ENCODE measurements around the gene CALHM3.

DNA sequence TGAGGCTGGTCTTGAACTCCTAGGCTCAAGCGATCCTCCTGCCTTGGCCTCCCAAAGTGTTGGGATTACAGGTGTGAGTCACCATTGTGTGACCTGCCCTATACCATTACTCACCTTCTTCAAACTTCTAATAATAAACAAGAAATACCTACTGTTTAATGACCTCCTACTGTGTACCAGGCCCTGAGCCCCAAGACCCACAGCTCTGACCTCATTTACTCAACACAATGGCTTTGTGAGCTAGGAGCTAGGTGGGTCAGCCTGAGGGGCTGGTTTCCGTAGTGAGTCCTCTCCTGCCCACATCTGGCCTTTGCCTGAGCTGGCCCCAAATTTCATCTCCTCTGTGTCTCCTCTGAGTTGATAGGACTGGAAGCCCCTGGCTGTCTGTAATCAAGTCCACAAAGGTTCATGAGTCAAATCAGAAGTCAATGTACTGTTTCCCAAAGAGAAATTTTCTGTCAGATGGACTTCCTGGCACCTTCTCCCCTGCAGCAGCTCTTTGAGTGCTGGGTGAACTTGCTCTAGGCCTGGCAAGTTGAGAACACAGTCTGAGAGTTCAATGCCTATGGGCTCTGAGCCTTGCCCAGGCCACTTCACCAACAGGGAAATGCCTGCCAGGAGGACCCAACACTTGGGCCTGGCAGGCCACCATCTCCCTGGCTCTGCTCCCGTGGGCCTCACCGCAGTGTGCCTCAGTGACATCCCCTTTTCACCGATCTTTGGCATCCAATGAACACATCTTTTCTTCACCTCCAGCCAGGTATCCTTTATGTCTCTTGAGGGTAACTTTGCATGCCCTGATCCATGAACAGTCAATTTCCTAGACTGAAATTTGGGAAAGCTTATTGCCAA lies 38.4 kb upstream of the CALHM3 start:
- TF ChIP-seq, protein P1, sequence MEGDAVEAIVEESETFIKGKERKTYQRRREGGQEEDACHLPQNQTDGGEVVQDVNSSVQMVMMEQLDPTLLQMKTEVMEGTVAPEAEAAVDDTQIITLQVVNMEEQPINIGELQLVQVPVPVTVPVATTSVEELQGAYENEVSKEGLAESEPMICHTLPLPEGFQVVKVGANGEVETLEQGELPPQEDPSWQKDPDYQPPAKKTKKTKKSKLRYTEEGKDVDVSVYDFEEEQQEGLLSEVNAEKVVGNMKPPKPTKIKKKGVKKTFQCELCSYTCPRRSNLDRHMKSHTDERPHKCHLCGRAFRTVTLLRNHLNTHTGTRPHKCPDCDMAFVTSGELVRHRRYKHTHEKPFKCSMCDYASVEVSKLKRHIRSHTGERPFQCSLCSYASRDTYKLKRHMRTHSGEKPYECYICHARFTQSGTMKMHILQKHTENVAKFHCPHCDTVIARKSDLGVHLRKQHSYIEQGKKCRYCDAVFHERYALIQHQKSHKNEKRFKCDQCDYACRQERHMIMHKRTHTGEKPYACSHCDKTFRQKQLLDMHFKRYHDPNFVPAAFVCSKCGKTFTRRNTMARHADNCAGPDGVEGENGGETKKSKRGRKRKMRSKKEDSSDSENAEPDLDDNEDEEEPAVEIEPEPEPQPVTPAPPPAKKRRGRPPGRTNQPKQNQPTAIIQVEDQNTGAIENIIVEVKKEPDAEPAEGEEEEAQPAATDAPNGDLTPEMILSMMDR (CRISPR knock-in tag; IDR thresholded peaks at IDR 0.05): no peak
- TF ChIP-seq, protein P2, sequence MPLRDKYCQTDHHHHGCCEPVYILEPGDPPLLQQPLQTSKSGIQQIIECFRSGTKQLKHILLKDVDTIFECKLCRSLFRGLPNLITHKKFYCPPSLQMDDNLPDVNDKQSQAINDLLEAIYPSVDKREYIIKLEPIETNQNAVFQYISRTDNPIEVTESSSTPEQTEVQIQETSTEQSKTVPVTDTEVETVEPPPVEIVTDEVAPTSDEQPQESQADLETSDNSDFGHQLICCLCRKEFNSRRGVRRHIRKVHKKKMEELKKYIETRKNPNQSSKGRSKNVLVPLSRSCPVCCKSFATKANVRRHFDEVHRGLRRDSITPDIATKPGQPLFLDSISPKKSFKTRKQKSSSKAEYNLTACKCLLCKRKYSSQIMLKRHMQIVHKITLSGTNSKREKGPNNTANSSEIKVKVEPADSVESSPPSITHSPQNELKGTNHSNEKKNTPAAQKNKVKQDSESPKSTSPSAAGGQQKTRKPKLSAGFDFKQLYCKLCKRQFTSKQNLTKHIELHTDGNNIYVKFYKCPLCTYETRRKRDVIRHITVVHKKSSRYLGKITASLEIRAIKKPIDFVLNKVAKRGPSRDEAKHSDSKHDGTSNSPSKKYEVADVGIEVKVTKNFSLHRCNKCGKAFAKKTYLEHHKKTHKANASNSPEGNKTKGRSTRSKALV (CRISPR knock-in tag; IDR thresholded peaks at IDR 0.05): no peak
- no peak for TF ChIP-seq ATF7-NPFF (CRISPR knock-in tag; IDR thresholded peaks at IDR 0.05; ENCODE audit: low read depth)
- no peak for TF ChIP-seq ZNF207 (IDR thresholded peaks at IDR 0.05; ENCODE audit: borderline replicate concordance)
- TF ChIP-seq ZBTB7B (CRISPR knock-in tag; IDR thresholded peaks at IDR 0.05): no peak
